Mesothelial cell of epicardium (in vitro differentiated cells): ENCODE measurements around the gene NUDT16L1. TPM values are rescaled to one million over a fixed set of nuclear protein-coding genes. Genes with fewer than 3 reads are reported as not detected.

Source experiments
- DNase-seq, 2 experiments: peaks; one replicate each; pipeline ENCODE4 v3.0.0; 2021; ENCODE audit warnings: low spot score in 2 of 2; ENCODE audit not compliant: unreplicated experiment in 2 of 2
- H3K27ac Mint-ChIP-seq: 2 replicates; pipeline ENCODE4 v1.8.0; 2021; ENCODE audit warnings: mixed read lengths
- H3K27me3 Mint-ChIP-seq: 2 replicates; pipeline ENCODE4 v1.8.0; 2021; ENCODE audit warnings: low read depth, mixed read lengths
- H3K36me3 Mint-ChIP-seq: 2 replicates; pipeline ENCODE4 v1.8.0; 2021; ENCODE audit warnings: mixed read lengths
- H3K4me1 Mint-ChIP-seq: 2 replicates; pipeline ENCODE4 v1.8.0; 2021; ENCODE audit warnings: mixed read lengths
- H3K4me3 Mint-ChIP-seq: 2 replicates; pipeline ENCODE4 v1.8.0; 2021; ENCODE audit warnings: mild to moderate bottlenecking, moderate library complexity, mixed read lengths
- H3K9me3 Mint-ChIP-seq: 2 replicates; pipeline ENCODE4 v1.8.0; 2021; ENCODE audit warnings: mixed read lengths
- CTCF ChIP-seq: fragments of 200-600 bp; sonication (generic); IDR thresholded peaks from one replicate; pipeline ENCODE4 v1.5.0; 2021; ENCODE audit warnings: antibody characterized with exemption; ENCODE audit not compliant: unreplicated experiment
- total RNA-seq: library from RNA; stranded (reverse); gene quantifications from 3 replicates; pipeline ENCODE4 v1.2.1, GENCODE V29; 2021

NUDT16L1 gene
- total RNA-seq, 1 donor from 2014 or later = 33.0 TPM

DNA sequence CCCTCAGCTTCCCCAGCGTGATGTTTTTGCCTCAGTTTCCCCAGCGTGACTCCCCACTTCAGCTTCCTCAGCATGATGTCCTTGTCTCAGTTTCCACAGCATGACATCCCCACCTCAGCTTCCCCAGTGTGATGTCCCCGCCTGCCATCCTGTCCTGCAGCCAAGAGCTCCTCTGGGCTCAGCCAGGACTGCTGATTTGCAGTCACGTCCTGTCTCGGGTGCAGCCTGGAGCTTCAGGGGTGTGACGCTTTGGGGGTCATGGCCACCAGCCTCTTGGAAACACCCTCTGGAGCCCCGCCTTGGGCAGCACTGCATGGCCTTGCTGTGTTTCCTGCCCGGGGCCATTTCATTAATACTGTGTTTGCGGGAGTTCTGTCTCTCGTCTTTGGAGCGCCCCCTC, 16.5 kb upstream of the NUDT16L1 start:
- Mint-ChIP-seq H3K4me3 (no peak overlapping the region), H3K27me3 (no peaks in the 10 kb centered on the region), H3K27ac (peak overlapping the region; percentile 21), H3K4me1 (peaks cover 31% of the 10 kb centered on the region), H3K9me3 (no peaks in the 10 kb centered on the region), H3K36me3 (peaks cover 8% of the 10 kb centered on the region)
- TF ChIP-seq CTCF = no peak
- DNase-seq = no peak

DNA sequence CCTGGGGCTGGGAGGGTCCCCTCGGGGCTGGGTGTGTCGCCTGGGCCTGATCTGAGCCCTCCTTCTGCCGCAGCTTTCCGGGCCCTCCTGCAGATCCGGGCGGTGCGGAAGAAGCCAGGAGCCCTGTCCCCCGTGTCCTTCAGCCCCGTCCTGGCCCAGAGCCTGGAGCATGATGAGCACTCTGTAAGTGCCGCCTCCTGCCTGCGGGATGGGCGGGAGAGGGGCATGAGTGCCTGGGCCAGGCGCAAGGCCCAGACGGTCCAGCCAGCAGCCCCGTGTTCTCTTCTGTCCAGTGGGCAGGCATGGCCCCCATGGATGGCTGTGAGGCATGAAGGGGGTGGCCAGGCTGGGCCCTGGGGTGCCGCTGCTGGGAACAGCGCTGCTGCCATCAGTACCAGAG, 16.0 kb upstream of the NUDT16L1 start:
- H3K36me3 Mint-ChIP-seq = peaks cover 7% of the 10 kb centered on the region
- H3K27ac Mint-ChIP-seq = no peak overlapping the region
- no peak for TF ChIP-seq CTCF
- peaks cover 31% of the 10 kb centered on the region for H3K4me1 Mint-ChIP-seq
- H3K9me3 Mint-ChIP-seq = no peaks in the 10 kb centered on the region
- DNase-seq = no peak
- H3K4me3 Mint-ChIP-seq = no peak overlapping the region
- H3K27me3 Mint-ChIP-seq = no peaks in the 10 kb centered on the region

DNA sequence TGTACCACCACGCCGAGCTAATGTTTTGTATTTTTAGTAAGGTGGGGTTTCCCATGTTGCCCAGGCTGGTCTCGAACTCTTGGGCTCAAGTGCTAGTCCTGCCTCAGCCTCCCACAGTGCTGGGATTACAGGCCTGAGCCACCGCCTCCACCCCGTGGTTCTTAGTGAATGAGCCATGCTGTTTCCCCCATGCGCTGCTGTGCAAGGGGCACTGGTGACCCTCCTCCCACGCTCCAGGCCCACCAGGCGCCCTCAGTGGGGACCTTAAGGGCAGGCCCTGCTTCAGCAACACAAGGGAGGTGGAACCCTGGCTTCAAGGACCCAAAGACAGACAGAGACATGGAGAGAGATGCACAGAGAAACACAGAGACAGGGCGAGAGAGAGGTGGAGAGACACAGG, 15.4 kb upstream of the NUDT16L1 start:
- DNase-seq = no peak
- no peak for TF ChIP-seq CTCF
- H3K36me3 Mint-ChIP-seq = peaks cover 7% of the 10 kb centered on the region
- H3K9me3 Mint-ChIP-seq = no peaks in the 10 kb centered on the region
- H3K4me1 Mint-ChIP-seq = peaks cover 31% of the 10 kb centered on the region
- peak overlapping the region; percentile 13 for H3K27ac Mint-ChIP-seq
- no peak overlapping the region for H3K4me3 Mint-ChIP-seq
- H3K27me3 Mint-ChIP-seq = no peaks in the 10 kb centered on the region

DNA sequence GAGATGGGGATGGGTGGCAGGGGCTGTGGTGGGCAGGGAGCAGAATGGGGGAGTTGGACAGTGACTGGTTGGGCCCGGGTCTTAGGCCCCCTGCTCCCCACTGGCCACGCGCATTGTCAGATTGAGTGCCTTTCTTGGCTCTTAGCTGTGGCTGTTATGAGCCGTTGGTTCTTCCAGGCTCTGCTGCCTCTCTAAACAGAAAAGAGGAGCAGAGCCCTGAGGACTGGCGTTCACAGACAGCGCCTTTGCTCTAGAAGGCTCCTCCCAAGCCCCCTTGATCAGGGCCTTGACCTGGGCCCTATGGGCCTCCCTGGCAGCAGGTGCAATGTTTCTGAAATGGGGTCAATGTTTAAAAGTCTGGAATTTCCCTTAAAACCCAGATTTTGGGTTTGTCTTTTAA, 14.8 kb upstream of the NUDT16L1 start:
- Mint-ChIP-seq H3K4me1 (peaks cover 31% of the 10 kb centered on the region), H3K9me3 (no peaks in the 10 kb centered on the region), H3K27ac (peak overlapping the region; percentile 72), H3K27me3 (no peaks in the 10 kb centered on the region), H3K36me3 (peaks cover 4% of the 10 kb centered on the region), H3K4me3 (no peak overlapping the region)
- DNase-seq = no peak
- no peak for TF ChIP-seq CTCF

GRCh38 chr16:4679156-4679849, 14.1 kb upstream of the NUDT16L1 start:
- Mint-ChIP-seq H3K9me3 (no peaks in the 10 kb centered on the region), H3K27me3 (no peaks in the 10 kb centered on the region), H3K27ac (peak overlapping the region; percentile 83), H3K4me3 (peak overlapping the region; percentile 37), H3K36me3 (peaks cover 3% of the 10 kb centered on the region), H3K4me1 (peaks cover 31% of the 10 kb centered on the region)
- peak in 1 of 2 experiments; percentile 62 for DNase-seq
- TF ChIP-seq CTCF = no peak
